GM12891 (cell line): ENCODE results near the gene CD84.

Experiments used
- POLR2A ChIP-seq: IDR thresholded peaks from 2 replicates; pipeline ENCODE4 v1.6.1; 2011; ENCODE audit warnings: low read depth, low read length, control low read depth
- POLR2AphosphoS5 ChIP-seq: IDR thresholded peaks from 2 replicates; pipeline ENCODE4 v1.6.1; 2011; ENCODE audit warnings: low read depth, low read length, control low read depth
- POU2F2 ChIP-seq: IDR thresholded peaks from 2 replicates; pipeline ENCODE4 v1.6.1; 2011; ENCODE audit warnings: low read depth, mild to moderate bottlenecking, control low read depth, low read length, moderate library complexity
- SPI1 ChIP-seq: IDR thresholded peaks from 2 replicates; pipeline ENCODE4 v1.6.1; 2011; ENCODE audit warnings: low read depth, low read length, control low read depth
- TAF1 ChIP-seq: IDR thresholded peaks from 2 replicates; pipeline ENCODE4 v1.6.1; 2011; ENCODE audit warnings: low read depth, low read length, control low read depth

DNA sequence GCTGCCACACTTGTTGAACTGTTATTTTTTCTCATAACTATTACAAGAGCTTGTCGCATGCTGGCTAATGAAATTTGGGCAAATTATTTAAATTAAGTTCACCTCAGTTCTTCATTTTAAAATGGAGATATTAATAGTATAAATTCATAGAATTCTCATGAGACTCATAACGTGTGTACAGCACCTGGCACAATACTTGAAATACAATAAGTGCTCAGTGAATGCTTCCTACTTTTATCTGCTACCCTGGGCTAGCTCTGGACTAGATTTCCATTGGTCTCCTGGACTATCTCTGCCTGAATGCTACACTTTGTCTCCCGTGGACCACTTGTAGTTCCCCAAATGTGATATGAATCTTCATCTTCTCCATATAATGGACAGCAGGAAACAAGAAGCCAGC lies 57.2 kb downstream of the CD84 start:
- TF ChIP-seq POLR2A (no peak), SPI1 (no peak), POLR2AphosphoS5 (no peak), TAF1 (no peak), POU2F2 (no peak)
